Spleen (tissue), 11 donors: ENCODE results near the gene DDX3X. TPM values are rescaled to one million over a fixed set of nuclear protein-coding genes. Genes with fewer than 3 reads are reported as not detected.

ENCODE experiments used
- DNase-seq: peaks from one replicate; pipeline ENCODE4 v3.0.0-alpha.2; 2020
- H3K27ac ChIP-seq, 8 donors: fragments of 200-600 bp; sonication (generic) in 7 of 8; 1 replicate in 4 of 8; 2 replicates in 4 of 8; pipeline versions ENCODE4 v1.5.0 to v1.8.0; 2016 to 2021; ENCODE audit warnings: inconsistent platforms in 4 of 8, mild to moderate bottlenecking in 4 of 8, moderate library complexity in 1 of 8
- H3K27me3 ChIP-seq, 7 donors: fragments of 200-600 bp; sonication (generic) in 6 of 7; replicated peaks in 1 of 7; 1 replicate in 4 of 7; 2 replicates in 3 of 7; pipeline versions ENCODE4 v1.5.0 to v1.8.0; 2016 to 2021; ENCODE audit warnings: inconsistent platforms in 3 of 7, mild to moderate bottlenecking in 1 of 7
- H3K36me3 ChIP-seq, 6 donors: fragments of 200-600 bp; sonication (generic) in 5 of 6; 1 replicate in 4 of 6; 2 replicates in 2 of 6; pipeline versions ENCODE4 v1.5.0 to v1.8.0; 2016 to 2021; ENCODE audit warnings: inconsistent platforms in 2 of 6
- H3K4me1 ChIP-seq, 6 donors: fragments of 200-600 bp; sonication (generic) in 5 of 6; 1 replicate in 3 of 6; 2 replicates in 3 of 6; pipeline versions ENCODE4 v1.5.0 to v1.8.0; 2016 to 2021; ENCODE audit warnings: inconsistent platforms in 3 of 6
- H3K4me3 ChIP-seq, 8 donors: fragments of 200-600 bp; sonication (generic) in 7 of 8; 1 replicate in 4 of 8; 2 replicates in 4 of 8; pipeline versions ENCODE4 v1.5.0 to v1.8.0; 2016 to 2021; ENCODE audit warnings: inconsistent platforms in 4 of 8, mild to moderate bottlenecking in 4 of 8, moderate library complexity in 2 of 8
- H3K9me3 ChIP-seq, 8 donors: fragments of 200-600 bp; sonication (generic) in 7 of 8; 1 replicate in 4 of 8; 2 replicates in 4 of 8; pipeline versions ENCODE4 v1.5.0 to v1.8.0; 2016 to 2021; ENCODE audit warnings: inconsistent platforms in 4 of 8
- CTCF ChIP-seq, 11 experiments: fragments of 200-600 bp in 7 of 11; fragments of 450-650 bp in 4 of 11; sonication (generic) in 4 of 11; IDR thresholded peaks in 8 of 11; conservative IDR thresholded peaks in 3 of 11; 1 replicate in 7 of 11; 2 replicates in 4 of 11; pipeline versions ENCODE4 v1.4.0 to v1.8.0; 2016 to 2021; ENCODE audit warnings: antibody characterized with exemption in 11 of 11, inconsistent platforms in 4 of 11, mild to moderate bottlenecking in 1 of 11
- POLR2A ChIP-seq, 3 donors: fragments of 450-650 bp; IDR thresholded peaks; one replicate each; pipeline ENCODE4 v1.5.1; 2017; ENCODE audit warnings: antibody characterized with exemption in 3 of 3, mild to moderate bottlenecking in 1 of 3
- POLR2AphosphoS5 ChIP-seq, 3 donors: sonication (generic); formaldehyde crosslinking; IDR thresholded peaks; one replicate each; pipeline ENCODE4 v1.5.1; 2017; ENCODE audit warnings: antibody characterized with exemption in 3 of 3
- WGBS, 5 donors: extraction: QIAGEN DNeasy Blood & Tissue Kit in 3 of 5; methylation state at CpG; one replicate each; pipeline versions ENCODE4 v1.1.5 to v1.1.7; 2013 to 2018; 5-methylcytosine and 5-hydroxymethylcytosine counted together
- intact Hi-C: fragments of 100-400 bp; cut with DNase I; formaldehyde crosslinking; loops from one replicate; pipeline ENCODE4 v1.15.0; 2023; ENCODE audit warnings: low total_unique reads
- polyA plus RNA-seq, 3 donors: library from polyadenylated mRNA; stranded (reverse); fragments of 200-250 nt; gene quantifications; one replicate each; pipeline ENCODE4 v1.2.1, GENCODE V29; 2013
- total RNA-seq, 7 donors: library from RNA; depleted of rRNA in 3 of 7; stranded (reverse); fragments of >200 nt in 3 of 7; fragmentation: NEBNext Ultra II Directional in 4 of 7; extraction: Animal tissue kit (Norgen Biotek cat#: 25700) in 4 of 7; gene quantifications; one replicate each; pipeline versions ENCODE4 v1.1.0 to v1.2.1, GENCODE V29; 2016 to 2021
- donor health status: healthy with polysubstance abuse.
- donor health status: DM: no; HTN: no; CAD: no; lungs with moderate emphysema.
- donor health status: DM: no; HTN: no; CAD: no.
- donor health status: Bipolar disorder and iron deficiency.
- donor health status: healthy.
- donor health status: DM: no; HTN: no; CAD: no.
- donor health status: DM: yes; HTN: yes; CAD: no.

Gene DDX3X
- total and polyA plus RNA-seq, 10 donors = 43.8 to 448 (median 328) TPM

GRCh38 chrX:41291309-41291708 lies 42.7 kb upstream of the DDX3X start:
- TF ChIP-seq CTCF (IDR thresholded peaks at IDR 0.05 in 8 of 11, conservative IDR thresholded peaks at IDR 0.05 in 3 of 11) (no peak), POLR2A (IDR thresholded peaks at IDR 0.05) (no peak), POLR2AphosphoS5 (IDR thresholded peaks at IDR 0.05) (no peak)
- Histone ChIP-seq H3K27me3 (no peaks in the 10 kb centered on the region), H3K4me1 (no peaks in the 10 kb centered on the region), H3K27ac (no peak overlapping the region), H3K9me3 (peaks cover 0 to 16% (median 7%) of the 10 kb centered on the region in 8 donors), H3K36me3 (no peaks in the 10 kb centered on the region), H3K4me3 (no peak overlapping the region)
- intact Hi-C loops = no loop called here
- DNase-seq = no peak

- Histone ChIP-seq H3K27me3 (no peaks in the 10 kb centered on the region), H3K36me3 (no peaks in the 10 kb centered on the region), H3K4me1 (no peaks in the 10 kb centered on the region), H3K4me3 (no peak overlapping the region), H3K27ac (no peak overlapping the region), H3K9me3 (peaks cover 0 to 16% (median 7%) of the 10 kb centered on the region in 8 donors)
- DNase-seq = no peak
- intact Hi-C loops = no loop called here
- TF ChIP-seq POLR2A (IDR thresholded peaks at IDR 0.05) (no peak), POLR2AphosphoS5 (IDR thresholded peaks at IDR 0.05) (no peak), CTCF (IDR thresholded peaks at IDR 0.05 in 8 of 11, conservative IDR thresholded peaks at IDR 0.05 in 3 of 11) (no peak)
- WGBS, 5 donors = 78 to 90% (median 81%) methylated on average over 6 of the region's 6 CpGs
Measured at GRCh38 chrX:41293269-41293668, 40.7 kb upstream of the DDX3X start.

DNA sequence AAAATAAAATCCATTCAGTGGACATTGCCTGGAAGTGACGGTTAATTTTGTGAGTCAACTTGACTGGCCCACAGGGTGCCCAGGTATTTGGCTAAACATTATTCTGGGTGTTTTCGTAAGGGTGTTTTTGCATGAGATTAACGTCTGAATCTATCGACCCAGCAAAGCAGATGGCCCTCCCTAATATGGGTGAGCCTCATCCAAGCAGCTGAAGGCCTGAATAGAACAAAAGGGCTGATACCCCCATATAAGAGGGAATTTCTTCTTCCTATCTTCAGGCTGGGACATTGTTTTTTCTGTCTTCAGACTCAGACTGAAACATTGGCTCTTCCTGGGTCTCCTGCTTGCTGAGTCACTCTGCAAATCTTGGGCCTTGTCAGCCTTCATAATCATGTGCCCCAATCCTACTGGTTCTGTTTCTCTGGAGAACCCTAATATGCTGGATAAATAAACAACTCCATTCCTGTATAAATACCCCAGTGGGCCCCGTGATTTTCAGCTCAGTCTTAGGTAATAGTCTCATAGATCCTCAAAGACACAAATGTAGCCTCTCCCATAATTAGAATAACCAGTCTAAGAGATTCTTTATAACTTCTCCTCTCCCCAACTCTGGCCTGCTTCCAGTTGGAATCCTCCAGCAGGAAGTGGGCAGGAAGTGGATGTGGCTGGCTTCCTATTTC lies 33.1 kb upstream of the DDX3X start:
- intact Hi-C loops = no loop called here
- no peak for DNase-seq
- Histone ChIP-seq H3K36me3 (no peaks in the 10 kb centered on the region), H3K27me3 (peaks cover 0 to 3% (median 0%) of the 10 kb centered on the region in 7 donors), H3K4me1 (peaks cover 0 to 7% (median 2%) of the 10 kb centered on the region in 6 donors), H3K4me3 (no peak overlapping the region), H3K9me3 (no peaks in the 10 kb centered on the region), H3K27ac (no peak overlapping the region)
- WGBS, 5 donors = 80 to 87% (median 82%) methylated on average over 5 of the region's 5 CpGs
- TF ChIP-seq CTCF (IDR thresholded peaks at IDR 0.05 in 8 of 11, conservative IDR thresholded peaks at IDR 0.05 in 3 of 11) = no peak
- TF ChIP-seq POLR2A (IDR thresholded peaks at IDR 0.05) = no peak
- TF ChIP-seq POLR2AphosphoS5 (IDR thresholded peaks at IDR 0.05) = no peak

DNA sequence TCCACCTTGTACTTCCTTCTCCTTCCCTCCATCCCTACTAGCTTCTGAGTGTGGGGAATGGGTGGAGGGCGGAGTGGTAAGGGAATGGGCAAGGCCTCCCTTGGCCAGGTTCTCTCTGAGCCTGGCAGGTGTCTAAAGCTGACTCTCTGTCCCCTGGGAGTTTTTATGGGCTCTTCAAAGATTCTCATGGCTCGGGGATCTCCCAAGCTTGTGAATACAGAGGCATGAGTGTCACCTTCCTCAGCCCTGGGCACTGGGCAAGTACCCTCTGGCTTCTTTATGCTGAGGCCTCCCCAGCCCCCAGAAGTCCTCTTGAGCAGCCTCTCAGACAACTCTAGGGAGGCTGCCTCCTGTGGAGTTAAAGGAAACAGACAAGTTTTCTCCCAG lies 32.5 kb upstream of the DDX3X start:
- Histone ChIP-seq H3K27me3 (peaks cover 0 to 3% (median 0%) of the 10 kb centered on the region in 7 donors), H3K27ac (no peak overlapping the region), H3K4me1 (peaks cover 0 to 7% (median 2%) of the 10 kb centered on the region in 6 donors), H3K9me3 (no peaks in the 10 kb centered on the region), H3K36me3 (no peaks in the 10 kb centered on the region), H3K4me3 (no peak overlapping the region)
- no peak for DNase-seq
- intact Hi-C loops = no loop called here
- no peak for TF ChIP-seq CTCF (IDR thresholded peaks at IDR 0.05 in 8 of 11, conservative IDR thresholded peaks at IDR 0.05 in 3 of 11)
- WGBS, 5 donors = 34 to 55% (median 41%) methylated on average over 2 of the region's 2 CpGs
